ENCODE data around the gene NUCKS1. TPM values are rescaled to one million over a fixed set of nuclear protein-coding genes. Genes with fewer than 3 reads are reported as not detected.

Gene NUCKS1
- total RNA-seq, 2 donors from 2014 or later, result 80.6 to 116 TPM

DNA sequence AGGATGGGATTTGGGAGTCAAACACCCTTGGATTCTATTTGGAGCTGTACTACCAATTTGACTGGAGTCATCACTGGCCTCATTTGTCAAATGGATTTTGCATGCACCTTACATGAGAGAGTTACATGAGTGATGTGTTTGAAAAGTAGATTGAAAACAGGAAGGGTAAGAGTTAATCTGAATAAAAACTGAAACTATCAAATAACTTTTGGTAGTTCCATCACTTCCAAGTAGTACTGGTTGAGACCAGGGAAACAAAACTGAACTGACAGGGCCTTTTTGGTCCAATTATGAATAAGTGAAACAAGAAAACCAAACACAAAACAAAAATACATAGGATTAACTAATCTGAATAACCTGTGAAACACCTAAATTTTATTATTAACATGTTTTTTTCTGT, 30.2 kb downstream of the NUCKS1 start:
- TF ChIP-seq, protein P1, sequence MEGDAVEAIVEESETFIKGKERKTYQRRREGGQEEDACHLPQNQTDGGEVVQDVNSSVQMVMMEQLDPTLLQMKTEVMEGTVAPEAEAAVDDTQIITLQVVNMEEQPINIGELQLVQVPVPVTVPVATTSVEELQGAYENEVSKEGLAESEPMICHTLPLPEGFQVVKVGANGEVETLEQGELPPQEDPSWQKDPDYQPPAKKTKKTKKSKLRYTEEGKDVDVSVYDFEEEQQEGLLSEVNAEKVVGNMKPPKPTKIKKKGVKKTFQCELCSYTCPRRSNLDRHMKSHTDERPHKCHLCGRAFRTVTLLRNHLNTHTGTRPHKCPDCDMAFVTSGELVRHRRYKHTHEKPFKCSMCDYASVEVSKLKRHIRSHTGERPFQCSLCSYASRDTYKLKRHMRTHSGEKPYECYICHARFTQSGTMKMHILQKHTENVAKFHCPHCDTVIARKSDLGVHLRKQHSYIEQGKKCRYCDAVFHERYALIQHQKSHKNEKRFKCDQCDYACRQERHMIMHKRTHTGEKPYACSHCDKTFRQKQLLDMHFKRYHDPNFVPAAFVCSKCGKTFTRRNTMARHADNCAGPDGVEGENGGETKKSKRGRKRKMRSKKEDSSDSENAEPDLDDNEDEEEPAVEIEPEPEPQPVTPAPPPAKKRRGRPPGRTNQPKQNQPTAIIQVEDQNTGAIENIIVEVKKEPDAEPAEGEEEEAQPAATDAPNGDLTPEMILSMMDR (IDR thresholded peaks at IDR 0.05), result no peak
- no peaks in the 10 kb centered on the region for H3K4me1 ChIP-seq (ENCODE audit: control insufficient read depth in 1 of 2, low read depth in 2 of 2)
- no peaks in the 10 kb centered on the region for H3K9me3 ChIP-seq
- no peak overlapping the region for H3K4me3 ChIP-seq
- H3K27me3 ChIP-seq (replicated peaks; ENCODE audit: insufficient read depth), result no peaks in the 10 kb centered on the region
- H3K36me3 ChIP-seq, result peaks cover 42% of the 10 kb centered on the region
- no peak for ATAC-seq (ENCODE audit: insufficient number of reproducible peaks, low FRiP score, low read depth)
- no peak overlapping the region for H3K27ac ChIP-seq
- no peak for DNase-seq (ENCODE audit: low spot score)

DNA sequence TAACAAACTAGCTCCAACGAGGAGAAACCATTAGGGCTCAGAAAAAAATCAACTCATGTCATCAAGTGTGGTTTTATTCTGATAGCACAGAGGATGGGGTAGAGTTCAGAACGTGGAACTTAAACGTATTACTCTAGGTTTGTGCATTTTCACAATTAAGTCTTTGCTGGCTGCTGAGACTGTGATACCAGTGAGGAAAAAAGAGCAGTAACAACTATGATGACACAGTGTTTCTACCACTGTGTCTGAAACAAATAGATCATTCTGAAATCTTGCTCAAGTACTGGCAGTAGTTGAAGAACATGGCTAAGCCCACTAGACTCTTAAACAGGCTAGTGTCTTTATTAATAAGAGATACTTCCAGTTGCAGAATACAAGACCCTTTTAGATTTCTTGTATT, 31.0 kb downstream of the NUCKS1 start:
- H3K27me3 ChIP-seq (replicated peaks; ENCODE audit: insufficient read depth), result no peaks in the 10 kb centered on the region
- no peak overlapping the region for H3K27ac ChIP-seq
- H3K4me3 ChIP-seq, result no peak overlapping the region
- peaks cover 42% of the 10 kb centered on the region for H3K36me3 ChIP-seq
- TF ChIP-seq, protein P1 (IDR thresholded peaks at IDR 0.05), result no peak
- DNase-seq (ENCODE audit: low spot score) (no peak), ATAC-seq (ENCODE audit: insufficient number of reproducible peaks, low FRiP score, low read depth) (no peak)
- H3K9me3 ChIP-seq, result no peaks in the 10 kb centered on the region
- H3K4me1 ChIP-seq (ENCODE audit: control insufficient read depth in 1 of 2, low read depth in 2 of 2), result peaks cover 0 to under 1% of the 10 kb centered on the region in 2 donors

DNA sequence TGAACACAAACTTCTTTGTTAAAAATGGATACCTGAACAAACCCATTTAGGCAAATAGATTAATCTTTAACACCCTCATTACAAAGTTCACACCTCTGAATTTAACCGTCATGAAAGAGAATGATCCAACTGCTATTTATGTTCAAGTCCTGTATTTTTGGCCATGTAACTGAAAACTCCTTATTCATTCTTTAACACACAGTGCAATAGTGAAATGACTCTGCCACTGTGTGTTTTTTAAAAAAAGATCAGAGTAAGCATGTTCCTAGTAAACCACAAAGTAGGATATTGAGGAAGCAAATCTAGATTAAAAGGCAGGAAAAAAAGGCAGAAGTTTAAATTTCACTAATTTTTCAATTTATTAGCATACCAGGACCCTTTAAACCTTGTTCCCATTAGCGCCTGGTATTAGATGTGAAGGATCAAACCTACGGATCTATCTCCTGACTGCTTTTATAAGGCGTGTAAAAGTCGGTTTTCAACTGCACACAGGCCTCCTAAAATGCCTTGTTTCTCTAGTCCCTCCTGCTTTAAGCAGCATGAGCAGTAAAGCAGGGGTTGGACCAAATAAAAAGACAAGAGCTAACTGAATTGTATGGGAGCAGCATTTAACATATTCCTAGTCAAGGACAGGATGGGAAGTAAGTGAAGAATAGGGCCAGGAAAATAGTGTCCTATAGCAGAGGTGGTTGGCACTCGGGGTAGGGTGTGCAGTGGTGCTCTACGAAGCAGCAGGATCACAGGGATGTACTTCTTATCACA, 33.4 kb downstream of the NUCKS1 start:
- Histone ChIP-seq H3K27me3 (replicated peaks; ENCODE audit: insufficient read depth) (no peaks in the 10 kb centered on the region), H3K4me3 (no peak overlapping the region), H3K36me3 (peaks cover 42% of the 10 kb centered on the region), H3K27ac (no peak overlapping the region), H3K9me3 (no peaks in the 10 kb centered on the region), H3K4me1 (ENCODE audit: control insufficient read depth in 1 of 2, low read depth in 2 of 2) (peaks cover 0 to 14% of the 10 kb centered on the region in 2 donors)
- DNase-seq (ENCODE audit: low spot score) (no peak), ATAC-seq (ENCODE audit: insufficient number of reproducible peaks, low FRiP score, low read depth) (no peak)
- TF ChIP-seq, protein P1 (IDR thresholded peaks at IDR 0.05), result no peak

DNA sequence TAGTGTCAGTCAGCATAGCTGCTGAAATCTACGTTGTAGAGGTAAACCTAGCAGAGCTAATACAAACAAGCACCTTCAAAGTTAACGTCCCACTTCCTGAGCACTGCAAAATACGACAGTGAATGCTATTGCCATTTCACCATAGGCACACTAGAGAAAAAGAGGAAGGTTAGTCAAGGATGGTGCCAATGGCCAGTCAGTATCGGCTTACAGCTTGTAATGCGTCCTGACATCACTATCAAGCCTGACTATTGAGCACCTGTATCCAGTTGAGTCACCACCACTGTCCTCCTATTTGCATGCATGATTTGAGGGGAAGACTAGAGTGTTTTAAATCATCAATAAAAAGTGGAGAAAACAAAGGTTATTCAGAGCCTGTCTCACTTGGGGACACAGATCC, 34.4 kb downstream of the NUCKS1 start:
- peaks cover 0 to 21% of the 10 kb centered on the region in 2 donors for H3K4me1 ChIP-seq (ENCODE audit: control insufficient read depth in 1 of 2, low read depth in 2 of 2)

DNA sequence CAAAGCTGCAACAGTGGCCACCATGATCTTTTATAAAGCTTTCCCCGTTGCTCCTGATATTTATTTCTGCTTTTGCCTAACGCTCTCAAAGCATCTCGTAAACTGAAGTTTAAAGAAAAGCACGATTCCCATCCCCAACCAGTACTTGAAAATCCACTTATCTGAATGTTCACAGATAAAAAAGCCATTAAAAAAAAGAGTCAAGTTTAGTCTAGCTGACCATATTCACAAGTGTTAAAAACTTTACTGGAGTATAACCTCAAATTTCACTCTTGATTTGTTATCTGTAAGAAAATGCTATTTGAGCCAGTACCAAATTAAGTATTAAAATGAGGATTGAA, 35.1 kb downstream of the NUCKS1 start:
- no peaks in the 10 kb centered on the region for H3K9me3 ChIP-seq
- no peak overlapping the region for H3K4me3 ChIP-seq
- no peaks in the 10 kb centered on the region for H3K27me3 ChIP-seq (replicated peaks; ENCODE audit: insufficient read depth)
- H3K36me3 ChIP-seq, result peaks cover 27% of the 10 kb centered on the region
- TF ChIP-seq, protein P1 (IDR thresholded peaks at IDR 0.05), result no peak
- DNase-seq (ENCODE audit: low spot score) (no peak), ATAC-seq (ENCODE audit: insufficient number of reproducible peaks, low FRiP score, low read depth) (no peak)
- no peak overlapping the region for H3K27ac ChIP-seq
- peaks cover 0 to 23% of the 10 kb centered on the region in 2 donors for H3K4me1 ChIP-seq (ENCODE audit: control insufficient read depth in 1 of 2, low read depth in 2 of 2)

More for the DNA sequence above, 34.4 kb downstream of the NUCKS1 start:
- Histone ChIP-seq H3K27me3 (replicated peaks; ENCODE audit: insufficient read depth) (no peaks in the 10 kb centered on the region), H3K9me3 (no peaks in the 10 kb centered on the region), H3K4me3 (no peak overlapping the region), H3K27ac (no peak overlapping the region), H3K36me3 (peaks cover 34% of the 10 kb centered on the region)
- no peak for DNase-seq (ENCODE audit: low spot score)
- TF ChIP-seq, protein P1 (IDR thresholded peaks at IDR 0.05), result no peak
- ATAC-seq (ENCODE audit: insufficient number of reproducible peaks, low FRiP score, low read depth), result no peak

Data from thoracic aorta (tissue), 2 donors.